Upper lobe of left lung (tissue), 4 donors: ENCODE results near the gene ZNF219.

Experiments
- POLR2AphosphoS5 ChIP-seq, 2 donors: sonication (generic); formaldehyde crosslinking; IDR thresholded peaks; one replicate each; pipeline ENCODE4 v1.5.1; 2017; ENCODE audit warnings: antibody characterized with exemption in 2 of 2
- TF ChIP-seq, protein P1 (sequence below), 6 experiments: fragments of 450-650 bp in 4 of 6; fragments of 200-600 bp in 2 of 6; sonication (generic) in 2 of 6; IDR thresholded peaks; one replicate each; pipeline ENCODE4 v1.5.1; 2016 to 2019; ENCODE audit warnings: antibody characterized with exemption in 6 of 6

DNA sequence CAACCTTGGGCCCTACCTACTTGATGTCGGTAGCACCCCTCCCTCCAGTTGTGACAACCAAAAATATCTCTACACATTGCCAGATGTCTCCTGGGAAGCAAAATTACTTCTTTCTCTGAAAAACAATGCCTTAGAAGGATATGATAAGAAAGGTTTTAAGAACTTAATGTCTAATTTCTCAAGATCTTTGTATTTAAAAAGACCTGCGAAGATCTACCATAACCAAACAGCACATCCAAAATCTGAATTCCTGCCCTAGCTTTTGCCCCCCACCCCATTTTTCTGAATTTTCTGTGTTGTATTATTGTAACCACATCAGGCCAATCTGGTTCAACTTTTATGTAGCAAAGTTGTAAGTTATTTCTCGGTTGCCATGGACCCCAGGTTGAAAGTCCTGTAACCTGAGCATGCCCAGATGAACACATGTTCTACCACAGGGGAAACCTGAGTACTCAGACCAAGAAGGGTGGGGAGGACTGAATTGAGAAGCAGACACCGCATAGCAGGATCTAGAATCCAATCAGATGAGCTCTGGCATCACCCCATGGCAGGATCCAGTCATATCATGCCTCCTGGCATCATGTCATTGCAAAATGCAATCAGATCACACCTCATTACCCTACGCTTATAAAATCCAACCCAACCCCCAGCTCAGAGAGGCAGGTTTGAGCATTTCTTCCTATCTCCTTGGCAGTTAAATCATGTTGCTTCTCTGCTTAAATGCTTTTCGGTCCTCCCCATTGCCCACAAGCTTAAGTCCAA lies 11.1 kb upstream of the ZNF219 start:
- TF ChIP-seq, protein P1, sequence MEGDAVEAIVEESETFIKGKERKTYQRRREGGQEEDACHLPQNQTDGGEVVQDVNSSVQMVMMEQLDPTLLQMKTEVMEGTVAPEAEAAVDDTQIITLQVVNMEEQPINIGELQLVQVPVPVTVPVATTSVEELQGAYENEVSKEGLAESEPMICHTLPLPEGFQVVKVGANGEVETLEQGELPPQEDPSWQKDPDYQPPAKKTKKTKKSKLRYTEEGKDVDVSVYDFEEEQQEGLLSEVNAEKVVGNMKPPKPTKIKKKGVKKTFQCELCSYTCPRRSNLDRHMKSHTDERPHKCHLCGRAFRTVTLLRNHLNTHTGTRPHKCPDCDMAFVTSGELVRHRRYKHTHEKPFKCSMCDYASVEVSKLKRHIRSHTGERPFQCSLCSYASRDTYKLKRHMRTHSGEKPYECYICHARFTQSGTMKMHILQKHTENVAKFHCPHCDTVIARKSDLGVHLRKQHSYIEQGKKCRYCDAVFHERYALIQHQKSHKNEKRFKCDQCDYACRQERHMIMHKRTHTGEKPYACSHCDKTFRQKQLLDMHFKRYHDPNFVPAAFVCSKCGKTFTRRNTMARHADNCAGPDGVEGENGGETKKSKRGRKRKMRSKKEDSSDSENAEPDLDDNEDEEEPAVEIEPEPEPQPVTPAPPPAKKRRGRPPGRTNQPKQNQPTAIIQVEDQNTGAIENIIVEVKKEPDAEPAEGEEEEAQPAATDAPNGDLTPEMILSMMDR (IDR thresholded peaks at IDR 0.05) = no peak
- TF ChIP-seq POLR2AphosphoS5 (IDR thresholded peaks at IDR 0.05) = no peak
